NCI-H748 treated with DMSO at 0.1 percent for 48 hours (cell line): ENCODE results near the gene FAF1.
A peak's percentile ranks its signal among the peaks of the same experiment; 100 is the strongest.
"Not testable (repeated sequence)": the region's sequence is repeated elsewhere in the genome, so short reads cannot be mapped to it uniquely, and the experiment has no call there.

Experiments
- DNase-seq: peaks from one replicate; lab custom pipeline; 2025; lab: John Stamatoyannopoulos, UW

The FAF1 gene

DNA sequence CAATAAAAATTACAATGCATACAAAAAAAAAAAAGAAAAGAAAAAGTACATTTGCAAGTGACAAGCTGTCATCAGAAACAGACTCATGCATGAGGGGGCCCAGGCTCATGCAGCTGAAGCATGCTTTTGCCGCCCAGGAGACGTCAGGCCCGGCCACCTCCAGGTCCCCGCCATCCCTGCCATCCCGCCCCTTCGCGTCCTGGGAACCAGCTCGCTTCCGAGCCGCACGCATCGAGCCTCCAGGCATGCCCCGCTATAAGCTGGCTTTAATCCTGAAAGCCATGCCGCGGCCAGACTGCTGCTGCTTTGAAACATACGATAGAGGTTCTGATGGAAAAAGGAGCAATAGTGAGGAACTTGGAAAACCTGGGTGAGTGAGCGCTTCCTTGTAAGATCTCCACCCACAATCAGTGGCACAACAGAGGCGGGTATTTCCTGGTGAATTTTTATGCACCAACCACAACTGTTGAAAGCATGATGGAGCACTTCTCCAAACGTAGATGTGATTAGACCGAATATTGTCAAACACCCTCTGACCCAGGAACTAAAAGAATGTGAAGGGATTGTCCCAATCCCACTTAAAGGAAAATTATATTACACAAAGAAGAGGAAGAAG is 113.7 kb downstream of the FAF1 start:
- no peak for DNase-seq

DNA sequence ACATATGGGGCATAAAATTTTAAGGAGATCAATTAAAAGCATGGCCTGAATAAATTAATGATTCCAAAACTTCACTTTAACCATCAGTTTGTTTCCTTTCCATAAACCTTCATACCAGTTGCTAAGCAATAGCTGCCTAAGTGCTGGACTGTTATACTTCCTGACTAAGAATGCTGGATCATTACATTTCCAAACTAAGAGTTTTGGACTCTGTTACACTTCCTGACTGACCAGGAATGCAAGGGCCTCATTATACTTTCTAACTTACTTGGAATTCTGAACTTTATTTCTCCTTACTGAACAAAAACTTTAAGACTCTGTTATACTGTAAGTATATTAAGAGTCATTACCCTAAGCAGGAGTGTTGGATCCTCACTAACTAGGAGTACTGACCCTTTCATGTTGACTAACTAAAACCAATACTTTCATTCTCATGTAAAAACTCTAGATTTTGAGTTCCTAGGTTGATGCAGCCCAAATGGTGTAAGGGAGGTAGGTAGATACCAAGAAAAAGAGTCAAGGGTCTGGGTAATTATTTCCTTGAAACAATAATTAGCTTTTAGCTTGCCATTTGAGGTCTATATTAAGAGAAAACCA is 118.2 kb downstream of the FAF1 start:
- DNase-seq, result no peak

DNA sequence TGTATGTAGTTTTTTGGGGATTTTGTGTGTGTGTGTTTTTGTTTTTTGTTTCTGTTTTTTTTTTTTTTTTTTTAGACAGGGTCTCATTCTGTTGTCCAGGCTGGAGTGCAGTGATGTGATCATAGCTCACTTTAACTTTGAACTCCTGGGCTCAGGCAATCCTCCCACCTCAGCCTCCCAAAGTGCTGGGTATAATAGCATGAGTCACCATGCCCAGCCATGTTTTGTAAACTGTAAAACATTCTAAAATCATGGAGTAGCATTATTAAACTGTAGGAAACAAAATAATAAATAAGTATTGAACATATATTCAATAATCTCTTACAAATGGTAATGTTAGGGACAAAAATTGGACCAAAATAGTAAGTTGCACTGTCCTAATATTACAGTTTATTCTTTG is 124.0 kb downstream of the FAF1 start:
- no peak for DNase-seq

DNA sequence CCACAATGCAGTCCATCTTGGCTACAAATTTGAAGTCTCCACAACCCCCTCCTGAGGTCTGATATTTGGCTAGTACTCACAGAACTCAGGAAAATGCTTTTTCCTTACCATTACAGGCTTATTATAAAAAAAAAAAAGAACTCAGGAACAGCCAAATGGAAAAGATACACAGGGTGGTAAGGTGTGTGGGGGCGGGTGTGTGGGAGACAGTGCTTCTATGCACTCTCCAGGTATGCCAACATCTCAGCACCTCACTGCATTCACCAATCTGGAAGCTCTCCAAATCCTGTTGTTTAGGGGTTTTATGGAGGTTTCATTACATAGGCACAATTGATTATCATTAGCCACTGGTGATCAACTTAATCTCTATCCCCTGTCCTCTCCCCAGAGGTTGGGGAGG is 126.9 kb downstream of the FAF1 start:
- no peak for DNase-seq

DNA sequence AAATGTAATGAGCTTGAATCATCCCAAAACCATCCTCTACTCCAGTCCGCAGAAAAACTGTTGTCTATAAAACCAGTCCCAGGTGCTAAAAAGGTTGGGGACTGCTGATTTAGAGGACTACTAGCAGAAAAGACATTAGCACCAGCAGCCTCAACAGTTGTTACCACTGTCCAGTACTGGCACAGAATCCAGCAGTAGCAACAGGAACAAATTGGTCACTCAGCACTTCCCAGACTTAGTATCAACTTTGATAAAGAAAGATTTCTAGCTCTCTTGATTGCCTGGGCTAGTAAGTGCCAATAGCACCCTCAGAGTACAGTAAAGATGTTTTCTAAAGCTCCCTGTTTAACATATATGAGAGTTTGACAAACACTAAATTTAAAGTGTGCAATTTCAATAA is 127.9 kb downstream of the FAF1 start:
- no peak for DNase-seq

DNA sequence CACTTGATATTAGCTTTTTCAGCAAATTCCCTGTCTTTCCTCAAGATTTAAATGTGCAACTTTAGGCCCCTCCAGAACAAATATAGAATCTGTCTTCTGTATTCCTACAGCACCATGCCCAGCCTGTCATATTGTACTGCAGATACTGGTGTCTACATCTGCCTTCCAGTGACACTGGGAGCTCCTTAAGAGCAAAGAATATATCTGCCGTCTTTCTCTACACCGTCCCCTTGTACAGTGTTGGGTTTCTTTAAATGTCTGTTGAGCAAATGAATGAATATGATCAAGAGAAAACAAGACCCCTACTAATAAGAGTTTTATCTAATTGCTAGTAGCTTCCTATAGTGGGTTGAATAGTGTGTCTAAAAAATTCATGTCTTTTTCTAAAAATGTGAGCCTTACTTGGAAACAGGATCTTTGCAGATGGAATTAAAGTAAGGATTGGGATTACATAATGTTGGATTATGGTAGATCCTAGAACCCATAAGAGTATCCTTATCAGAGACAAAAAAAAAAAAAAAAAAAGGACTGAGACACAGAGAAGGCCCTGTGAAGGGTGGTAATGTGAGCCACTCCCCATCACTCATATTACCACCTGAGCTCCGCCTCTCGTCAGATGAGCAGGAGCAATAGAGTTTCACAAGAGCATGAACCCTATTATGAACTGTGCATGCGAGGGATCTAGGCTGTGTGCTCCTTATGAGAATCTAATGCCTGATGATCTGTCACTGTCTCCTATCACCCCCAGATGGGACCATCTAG is 128.6 kb downstream of the FAF1 start:
- DNase-seq, result no peak

DNA sequence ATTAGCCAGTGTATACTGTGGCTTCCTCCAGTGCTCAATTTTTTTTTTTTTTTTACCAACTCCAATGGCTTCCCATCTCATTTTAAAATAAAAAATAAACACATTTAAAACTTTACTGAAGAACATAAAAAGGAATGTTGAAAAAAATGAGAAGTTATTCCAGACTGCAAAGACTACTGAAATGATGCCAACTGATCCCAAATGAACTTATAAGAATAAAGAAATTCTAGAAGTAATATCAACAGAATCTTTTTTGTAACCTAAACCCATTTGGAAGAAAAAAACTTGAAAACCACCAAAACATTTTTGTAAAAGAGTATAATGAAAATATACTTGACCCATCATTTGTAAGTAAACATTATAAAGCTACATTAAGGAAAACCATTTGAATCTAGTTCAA is 129.4 kb downstream of the FAF1 start:
- DNase-seq, result no peak

DNA sequence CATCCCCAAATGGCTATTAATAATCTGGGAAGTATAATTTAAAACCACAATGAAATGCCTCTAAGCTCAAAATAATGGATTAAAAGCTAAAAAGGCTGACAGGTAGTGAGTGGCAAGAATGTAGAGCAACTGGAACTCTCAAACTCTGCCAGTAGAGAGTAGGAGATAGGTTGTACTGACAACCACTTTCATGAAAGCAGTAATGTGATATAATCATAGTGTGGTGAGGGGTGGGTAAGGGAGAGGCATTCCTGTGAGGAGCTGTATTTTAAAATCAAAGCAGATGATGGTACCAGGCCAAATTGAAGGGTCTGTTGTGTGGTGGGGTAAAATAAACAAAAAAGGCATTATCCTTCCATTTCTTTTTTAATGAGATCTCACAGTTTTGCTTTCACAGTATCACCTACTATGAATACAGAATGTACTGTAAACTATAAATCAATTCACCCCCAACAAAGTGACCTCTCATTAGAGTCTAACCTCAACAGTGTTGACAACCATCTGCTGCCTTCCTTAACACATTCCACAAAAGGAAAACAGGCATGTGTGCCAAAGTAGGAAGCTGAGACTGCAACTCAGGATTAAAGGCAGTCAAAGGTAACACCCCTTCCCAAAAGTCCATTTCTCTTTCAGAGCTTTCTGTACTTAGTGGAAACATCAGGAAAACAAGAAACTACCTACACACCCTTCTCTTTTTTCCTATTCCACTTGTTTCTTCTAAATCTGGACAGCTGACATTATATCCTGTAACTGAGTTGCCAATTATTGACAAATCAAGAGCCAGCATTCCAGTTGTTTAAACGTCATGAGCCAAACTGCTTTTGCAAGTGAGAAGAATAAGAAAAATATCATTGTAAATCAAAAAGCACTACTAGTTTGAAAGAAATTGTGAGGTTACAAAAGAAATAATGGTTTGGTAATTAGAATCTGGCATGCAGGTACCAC is 130.8 kb downstream of the FAF1 start:
- DNase-seq, result peak; percentile 61

DNA sequence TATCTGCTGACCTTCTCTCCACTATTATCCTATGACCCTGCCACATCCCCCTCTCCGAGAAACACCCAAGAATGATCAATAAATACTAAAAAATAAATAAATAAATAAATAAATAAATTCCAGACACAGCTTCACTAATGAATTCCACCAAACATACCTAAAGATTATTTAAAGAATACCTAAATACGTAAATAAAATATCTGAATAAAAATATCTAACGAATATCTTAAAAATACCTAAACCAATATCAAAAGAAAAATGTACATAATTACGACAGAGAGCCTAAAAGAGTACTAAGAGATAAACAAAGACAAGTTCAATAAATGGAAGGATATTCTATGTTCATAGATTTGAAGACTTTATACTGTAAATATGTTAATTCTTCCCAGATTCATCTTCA is 132.5 kb downstream of the FAF1 start:
- DNase-seq, result no peak

DNA sequence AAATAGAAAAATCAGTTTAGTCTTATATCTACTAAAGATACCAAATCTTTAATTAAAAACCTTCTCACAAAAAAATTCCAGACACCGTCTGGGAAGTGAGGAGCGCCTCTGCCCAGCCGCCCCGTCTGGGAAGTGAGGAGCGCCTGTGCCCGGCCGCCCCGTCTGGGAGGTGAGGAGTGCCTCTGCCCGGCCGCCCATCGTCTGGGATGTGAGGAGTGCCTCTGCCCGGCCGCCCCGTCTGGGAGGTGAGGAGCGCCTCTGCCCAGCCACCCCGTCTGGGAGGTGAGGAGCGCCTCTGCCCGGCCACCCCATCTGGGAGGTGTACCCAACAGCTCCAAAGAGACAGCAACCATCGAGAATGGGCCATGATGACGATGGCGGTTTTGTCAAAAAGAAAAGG is 133.3 kb downstream of the FAF1 start:
- DNase-seq, result not testable (repeated sequence)

DNA sequence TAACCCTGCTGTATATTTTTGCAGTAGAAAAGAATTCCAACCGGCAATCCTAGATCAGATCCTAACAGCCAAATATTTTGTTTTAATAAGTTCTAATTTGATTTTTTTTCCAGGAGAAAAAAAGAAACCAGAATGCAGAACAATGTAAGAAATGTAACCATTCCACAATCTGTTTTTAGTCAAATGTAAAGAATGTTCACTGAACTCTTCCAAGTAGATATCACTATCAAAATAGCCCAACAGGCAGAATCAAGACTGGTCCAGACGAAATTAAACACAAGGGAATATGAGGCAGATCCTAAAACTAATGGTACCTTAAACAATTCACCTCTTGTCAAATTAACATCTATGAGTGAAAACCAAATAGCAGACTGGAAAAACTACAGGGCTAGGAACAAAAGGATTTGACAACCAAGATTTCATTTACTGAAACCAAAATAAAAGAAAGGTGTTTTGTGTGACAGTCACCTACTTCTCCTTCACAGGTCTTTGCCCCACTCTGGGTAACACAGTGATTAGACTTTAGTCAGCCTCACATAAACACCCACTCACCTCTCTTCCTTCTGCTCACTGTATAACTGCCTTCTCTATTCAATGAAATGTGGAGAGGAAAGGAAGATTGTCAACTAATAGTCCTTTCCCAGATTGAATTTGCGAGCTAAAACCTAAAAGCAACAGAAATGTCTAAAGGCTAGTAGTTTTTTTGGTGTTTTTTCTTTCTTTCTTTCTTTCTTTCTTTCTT is 137.9 kb downstream of the FAF1 start:
- no peak for DNase-seq

DNA sequence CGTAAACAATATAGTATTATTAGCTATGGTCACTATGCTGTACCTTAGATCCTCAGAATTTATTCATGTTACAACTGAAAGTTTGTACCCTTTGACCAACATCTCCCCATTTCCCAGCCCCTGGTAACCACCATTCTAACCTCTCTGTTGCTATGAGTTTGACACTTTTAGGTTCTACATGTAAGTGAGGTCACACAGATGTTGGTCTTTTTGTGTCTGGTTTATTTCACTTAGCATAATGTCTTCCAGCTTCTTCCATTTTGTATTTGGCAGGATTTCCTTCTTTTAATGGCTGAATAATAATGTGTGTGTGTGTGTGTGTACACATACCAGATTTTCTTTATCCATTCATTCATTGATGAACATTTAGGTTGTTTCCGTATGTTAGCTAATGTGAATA is 139.5 kb downstream of the FAF1 start:
- no peak for DNase-seq

DNA sequence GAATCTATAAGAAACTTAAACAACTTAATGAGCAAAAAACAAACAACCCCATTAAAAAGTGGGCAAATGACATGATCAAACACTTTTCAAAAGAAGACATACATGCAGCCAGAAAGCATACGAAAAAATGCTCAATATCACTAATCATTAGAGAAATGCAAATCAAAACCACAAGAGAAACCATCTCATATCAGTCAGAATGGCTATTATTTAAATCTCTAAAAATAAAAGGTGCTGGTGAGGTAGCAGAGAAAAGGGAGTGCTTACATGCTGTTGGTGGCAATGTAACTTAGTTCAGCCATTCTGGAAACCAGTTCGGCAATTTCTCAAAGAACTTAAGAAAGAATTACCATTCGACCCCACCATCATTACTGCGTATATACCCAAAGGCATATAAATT is 147.7 kb downstream of the FAF1 start:
- DNase-seq, result no peak

DNA sequence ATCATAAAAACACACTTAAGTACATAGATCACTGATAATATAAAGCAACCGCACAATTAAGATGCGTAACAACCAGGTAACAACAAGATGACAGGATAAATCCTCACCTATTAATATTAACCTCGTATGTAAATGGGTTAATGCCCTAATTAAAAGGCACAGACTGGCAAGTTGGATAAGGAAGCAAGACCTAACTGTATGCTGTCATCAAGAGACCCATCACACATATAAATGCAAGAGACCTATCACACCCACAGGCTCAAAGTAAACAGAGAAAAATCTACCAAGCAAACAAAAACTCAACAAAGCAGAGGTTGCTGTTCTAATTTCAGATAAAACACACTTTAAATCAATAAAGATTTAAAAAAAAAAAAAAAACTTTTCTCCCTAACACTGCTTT is 151.8 kb downstream of the FAF1 start:
- no peak for DNase-seq

DNA sequence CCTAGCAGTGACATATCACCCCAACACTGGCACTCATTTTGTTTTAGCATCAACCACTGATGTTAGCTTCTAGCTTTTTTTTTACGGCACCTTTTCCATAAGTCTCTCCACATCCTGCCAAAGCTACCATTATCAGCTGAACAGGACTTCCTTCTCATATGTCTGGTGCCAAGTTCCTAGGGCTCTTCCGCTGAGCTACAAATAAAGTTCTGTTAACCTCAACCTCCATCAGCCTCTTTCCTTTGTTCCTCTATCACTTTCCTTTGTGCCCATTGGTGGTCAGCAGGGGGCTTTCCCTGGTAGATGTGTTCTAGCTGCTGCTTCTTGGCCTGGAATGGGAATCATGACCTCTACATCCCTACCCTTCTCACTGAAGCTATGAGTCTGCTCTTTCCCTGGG is 163.8 kb downstream of the FAF1 start:
- DNase-seq, result no peak

DNA sequence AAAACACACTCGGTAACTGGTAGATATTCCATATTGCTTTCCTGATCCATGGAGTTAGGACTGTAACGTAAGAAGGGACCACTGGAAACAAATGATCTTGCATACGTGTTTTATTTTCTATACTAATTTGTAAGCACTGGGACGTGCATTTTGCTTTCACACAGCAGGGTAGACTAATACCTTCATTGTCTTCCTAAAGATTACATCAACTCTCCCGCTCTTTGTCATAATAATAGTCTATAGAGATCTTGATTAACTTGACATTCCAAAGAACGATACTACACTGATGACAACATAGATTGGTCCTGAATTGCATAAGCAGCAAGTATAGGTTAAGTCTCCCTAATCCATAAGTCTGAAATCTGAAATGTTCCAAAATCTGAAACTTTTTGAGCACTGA is 166.5 kb downstream of the FAF1 start:
- DNase-seq, result no peak

DNA sequence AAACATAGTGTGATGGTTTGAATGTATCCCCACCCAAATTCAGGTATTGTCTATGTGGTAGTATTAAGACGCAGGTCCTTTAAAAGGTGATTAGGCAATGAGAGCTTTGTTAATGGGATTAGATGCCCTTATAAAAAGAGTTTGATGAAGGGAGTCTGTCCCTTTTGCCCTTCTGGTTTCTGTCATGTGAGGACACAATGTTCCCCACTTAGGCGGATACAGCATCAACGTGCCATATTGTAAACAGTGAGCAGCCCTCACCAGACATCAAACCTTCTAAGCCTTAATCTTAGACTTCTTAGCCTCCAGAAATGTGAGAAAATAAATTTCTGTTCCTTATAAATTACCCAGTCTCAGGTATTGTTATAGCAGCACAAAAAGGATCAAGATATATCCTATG is 172.8 kb downstream of the FAF1 start:
- no peak for DNase-seq

DNA sequence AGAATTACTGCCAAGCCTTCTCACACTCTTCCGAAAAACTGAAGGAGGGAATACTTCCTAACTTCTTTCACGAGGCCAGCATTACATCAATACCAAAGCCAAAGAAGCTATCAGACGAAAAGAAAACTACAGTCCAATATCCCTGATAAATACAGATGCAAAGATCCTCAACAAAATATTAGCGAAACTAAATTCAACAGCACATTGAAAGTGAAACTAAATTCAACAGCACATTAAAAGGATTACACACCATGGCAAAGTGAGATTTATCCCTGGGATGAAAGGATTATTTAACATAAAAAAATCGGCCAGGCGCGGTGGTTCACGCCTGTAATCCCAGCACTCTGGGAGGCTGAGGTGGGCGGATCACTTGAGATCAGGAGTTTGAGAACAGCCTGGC is 176.8 kb downstream of the FAF1 start:
- DNase-seq, result no peak

DNA sequence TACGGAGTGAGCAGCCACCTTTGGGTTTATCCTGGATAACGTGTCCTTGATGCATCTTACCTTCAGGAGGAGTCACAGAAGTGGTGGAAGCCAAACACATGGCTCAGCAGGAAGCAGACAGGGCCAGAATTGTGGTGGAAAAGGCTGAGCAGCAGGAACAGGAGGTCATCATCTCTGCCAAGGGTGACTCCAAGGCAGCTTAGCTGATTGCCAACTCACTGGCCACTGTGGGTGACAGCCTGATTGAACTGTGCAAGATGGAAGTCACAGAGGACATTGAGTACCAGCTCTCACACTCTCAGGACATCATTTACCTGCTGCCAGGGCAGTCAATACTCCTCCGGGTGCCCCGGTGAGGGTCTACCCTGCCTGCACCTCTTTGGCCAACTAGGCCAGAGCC is 179.3 kb downstream of the FAF1 start:
- DNase-seq, result no peak

DNA sequence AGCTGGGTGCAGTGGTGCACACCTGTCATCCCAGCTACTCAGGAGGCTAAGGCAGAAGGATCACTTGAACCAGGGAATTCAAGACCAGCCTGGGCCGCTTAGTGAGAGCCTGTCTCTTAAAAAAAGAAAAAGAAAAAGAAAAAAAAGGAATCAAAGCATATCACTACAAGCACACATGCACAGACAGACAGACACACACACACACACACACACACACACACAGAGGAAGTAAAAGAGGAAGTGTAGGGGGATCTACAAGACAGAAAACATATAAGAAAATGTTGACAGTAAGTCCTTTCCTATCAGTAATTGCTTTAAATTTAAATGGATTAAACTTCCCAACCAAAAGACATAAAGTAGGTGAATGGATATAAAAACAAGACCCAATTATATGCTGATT is 180.3 kb downstream of the FAF1 start:
- no peak for DNase-seq

DNA sequence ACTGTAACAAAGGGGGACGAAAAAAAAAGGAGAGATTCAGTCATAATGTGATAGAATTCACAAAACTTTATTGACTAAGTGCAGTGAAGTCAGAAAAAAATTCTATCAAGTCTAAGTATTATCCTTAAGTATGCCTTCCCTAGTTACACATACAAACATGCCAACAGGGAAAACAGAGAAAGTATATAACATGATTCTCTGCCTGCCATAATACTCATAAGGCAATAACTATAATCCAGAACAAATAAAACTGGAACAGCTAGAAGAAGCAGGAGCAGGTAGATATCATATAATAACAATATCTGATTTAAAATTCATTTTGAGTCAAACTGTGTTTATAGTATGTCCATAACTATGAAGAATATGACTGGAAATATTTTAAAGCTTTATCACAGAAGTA is 184.3 kb downstream of the FAF1 start:
- no peak for DNase-seq
